Measurements from ENCODE around the gene TCEA3.

The TCEA3 gene

GRCh38 chr1:23471473-23472075 is 47.0 kb upstream of the TCEA3 start:
- no peak overlapping the region for H3K4me2 ChIP-seq (ENCODE audit: low read length)

GRCh38 chr1:23470282-23471070 is 45.9 kb upstream of the TCEA3 start:
- peaks cover 16% of the 10 kb centered on the region for H3K79me2 ChIP-seq (ENCODE audit: control insufficient read depth, low read length)
- H3K4me2 ChIP-seq (ENCODE audit: low read length), result no peak overlapping the region
- no peak for TF ChIP-seq EZH2phosphoT487 (IDR thresholded peaks at IDR 0.05; ENCODE audit: borderline replicate concordance, low read length)
- no peak for TF ChIP-seq CTCF (IDR thresholded peaks at IDR 0.05; ENCODE audit: low read depth, low read length, poor library complexity, severe bottlenecking)
- H4K20me1 ChIP-seq (ENCODE audit: control insufficient read depth, insufficient read depth, low read depth, low read length), result no peaks in the 10 kb centered on the region
- H3K9me3 ChIP-seq (ENCODE audit: control insufficient read depth, insufficient read depth, low read length), result no peaks in the 10 kb centered on the region
- H3K4me3 ChIP-seq (ENCODE audit: low read length), result no peak overlapping the region
- H3K9me2 ChIP-seq (replicated peaks; ENCODE audit: control insufficient read depth, low read length), result no peaks in the 10 kb centered on the region
- no peaks in the 10 kb centered on the region for H3K36me3 ChIP-seq (ENCODE audit: control insufficient read depth, low read length)
- H3K27me3 ChIP-seq (ENCODE audit: control insufficient read depth, low read length), result no peaks in the 10 kb centered on the region
- no peak overlapping the region for H3K27ac ChIP-seq (ENCODE audit: low read depth, low read length)
- peaks cover 3% of the 10 kb centered on the region; the same call in 1 of the 2 replicates for H3K4me1 ChIP-seq (ENCODE audit: control insufficient read depth, low read length)
- H3F3A ChIP-seq (ENCODE audit: control insufficient read depth, insufficient read depth), result no peaks in the 10 kb centered on the region

More at GRCh38 chr1:23471473-23472075, 47.0 kb upstream of the TCEA3 start:
- no peak overlapping the region for H3K27ac ChIP-seq (ENCODE audit: low read depth, low read length)
- H3K36me3 ChIP-seq (ENCODE audit: control insufficient read depth, low read length), result no peaks in the 10 kb centered on the region
- H3K9me3 ChIP-seq (ENCODE audit: control insufficient read depth, insufficient read depth, low read length), result no peaks in the 10 kb centered on the region
- no peaks in the 10 kb centered on the region for H3K9me2 ChIP-seq (replicated peaks; ENCODE audit: control insufficient read depth, low read length)
- H3K79me2 ChIP-seq (ENCODE audit: control insufficient read depth, low read length), result peaks cover 21% of the 10 kb centered on the region
- H3K27me3 ChIP-seq (ENCODE audit: control insufficient read depth, low read length), result no peaks in the 10 kb centered on the region
- no peaks in the 10 kb centered on the region for H3F3A ChIP-seq (ENCODE audit: control insufficient read depth, insufficient read depth)
- H3K4me1 ChIP-seq (ENCODE audit: control insufficient read depth, low read length), result peaks cover 3% of the 10 kb centered on the region; the same call in 1 of the 2 replicates
- no peaks in the 10 kb centered on the region for H4K20me1 ChIP-seq (ENCODE audit: control insufficient read depth, insufficient read depth, low read depth, low read length)
- no peak overlapping the region for H3K4me3 ChIP-seq (ENCODE audit: low read length)
- no peak for TF ChIP-seq CTCF (IDR thresholded peaks at IDR 0.05; ENCODE audit: low read depth, low read length, poor library complexity, severe bottlenecking)
- no peak for TF ChIP-seq EZH2phosphoT487 (IDR thresholded peaks at IDR 0.05; ENCODE audit: borderline replicate concordance, low read length)

- H3K4me2 ChIP-seq (ENCODE audit: low read length), result no peak overlapping the region
- H3K27ac ChIP-seq (ENCODE audit: low read depth, low read length), result no peak overlapping the region
- H4K20me1 ChIP-seq (ENCODE audit: control insufficient read depth, insufficient read depth, low read depth, low read length), result no peaks in the 10 kb centered on the region
- H3K27me3 ChIP-seq (ENCODE audit: control insufficient read depth, low read length), result no peaks in the 10 kb centered on the region
- peaks cover 3% of the 10 kb centered on the region; the same call in 1 of the 2 replicates for H3K4me1 ChIP-seq (ENCODE audit: control insufficient read depth, low read length)
- no peak overlapping the region for H3K4me3 ChIP-seq (ENCODE audit: low read length)
- no peaks in the 10 kb centered on the region for H3F3A ChIP-seq (ENCODE audit: control insufficient read depth, insufficient read depth)
- peaks cover 8% of the 10 kb centered on the region for H3K79me2 ChIP-seq (ENCODE audit: control insufficient read depth, low read length)
- no peaks in the 10 kb centered on the region for H3K9me2 ChIP-seq (replicated peaks; ENCODE audit: control insufficient read depth, low read length)
- no peak for TF ChIP-seq EZH2phosphoT487 (IDR thresholded peaks at IDR 0.05; ENCODE audit: borderline replicate concordance, low read length)
- TF ChIP-seq CTCF (IDR thresholded peaks at IDR 0.05; ENCODE audit: low read depth, low read length, poor library complexity, severe bottlenecking), result no peak
- H3K9me3 ChIP-seq (ENCODE audit: control insufficient read depth, insufficient read depth, low read length), result no peaks in the 10 kb centered on the region
- no peaks in the 10 kb centered on the region for H3K36me3 ChIP-seq (ENCODE audit: control insufficient read depth, low read length)
Observed at GRCh38 chr1:23469372-23469982, 44.9 kb upstream of the TCEA3 start.

All from DOHH2 (cell line).